NCI-H146 treated with DMSO at 0.1 percent for 48 hours (cell line): ENCODE results near the gene UGT1A9.
"Not testable (repeated sequence)": the region's sequence is repeated elsewhere in the genome, so short reads cannot be mapped to it uniquely, and the experiment has no call there.

Experiments used
- DNase-seq: peaks from one replicate; lab custom pipeline; 2025; ENCODE audit not compliant: unreplicated experiment; lab: John Stamatoyannopoulos, UW

The UGT1A9 gene

GRCh38 chr2:233711312-233712008 lies 39.8 kb downstream of the UGT1A9 start:
- no peak for DNase-seq

- no peak for DNase-seq
Observed at GRCh38 chr2:233712611-233713261, 41.0 kb downstream of the UGT1A9 start, which contains the start of gene UGT1A5. UGT1A5 (plus strand) TSS chr2:233712907; CDS start chr2:233712992, 85 bp downstream.

DNA sequence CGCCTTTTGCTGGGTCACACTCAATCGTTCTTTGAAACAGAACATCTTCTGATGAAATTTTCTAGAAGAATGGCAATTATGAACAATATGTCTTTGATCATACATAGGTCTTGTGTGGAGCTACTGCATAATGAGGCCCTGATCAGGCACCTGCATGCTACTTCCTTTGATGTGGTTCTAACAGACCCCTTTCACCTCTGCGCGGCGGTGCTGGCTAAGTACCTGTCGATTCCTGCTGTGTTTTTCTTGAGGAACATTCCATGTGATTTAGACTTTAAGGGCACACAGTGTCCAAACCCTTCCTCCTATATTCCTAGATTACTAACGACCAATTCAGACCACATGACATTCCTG lies 41.5 kb downstream of the UGT1A9 start:
- DNase-seq: no peak

GRCh38 chr2:233714121-233714520 lies 42.4 kb downstream of the UGT1A9 start:
- DNase-seq: no peak

DNA sequence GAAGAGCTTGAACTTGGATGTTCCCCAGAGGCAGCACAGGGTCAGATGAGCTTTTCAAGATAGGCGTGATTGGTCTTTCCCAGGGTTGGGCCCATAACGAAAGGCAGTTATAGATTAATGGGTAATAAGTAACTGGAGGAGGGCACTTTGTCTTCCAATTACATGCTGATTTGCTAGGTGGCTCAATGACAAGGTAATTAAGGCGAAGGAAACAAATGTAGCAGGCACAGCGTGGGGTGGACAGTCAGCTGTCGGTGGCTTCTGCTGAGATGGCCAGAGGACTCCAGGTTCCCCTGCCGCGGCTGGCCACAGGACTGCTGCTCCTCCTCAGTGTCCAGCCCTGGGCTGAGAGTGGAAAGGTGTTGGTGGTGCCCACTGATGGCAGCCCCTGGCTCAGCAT lies 46.9 kb downstream of the UGT1A9 start, which contains the start of gene UGT1A4:
Gene UGT1A4, plus strand, starts transcription at position 185 of the 400 bp plus-strand sequence. Its CDS starts 85 bp downstream, at position 270.
- DNase-seq: no peak

DNA sequence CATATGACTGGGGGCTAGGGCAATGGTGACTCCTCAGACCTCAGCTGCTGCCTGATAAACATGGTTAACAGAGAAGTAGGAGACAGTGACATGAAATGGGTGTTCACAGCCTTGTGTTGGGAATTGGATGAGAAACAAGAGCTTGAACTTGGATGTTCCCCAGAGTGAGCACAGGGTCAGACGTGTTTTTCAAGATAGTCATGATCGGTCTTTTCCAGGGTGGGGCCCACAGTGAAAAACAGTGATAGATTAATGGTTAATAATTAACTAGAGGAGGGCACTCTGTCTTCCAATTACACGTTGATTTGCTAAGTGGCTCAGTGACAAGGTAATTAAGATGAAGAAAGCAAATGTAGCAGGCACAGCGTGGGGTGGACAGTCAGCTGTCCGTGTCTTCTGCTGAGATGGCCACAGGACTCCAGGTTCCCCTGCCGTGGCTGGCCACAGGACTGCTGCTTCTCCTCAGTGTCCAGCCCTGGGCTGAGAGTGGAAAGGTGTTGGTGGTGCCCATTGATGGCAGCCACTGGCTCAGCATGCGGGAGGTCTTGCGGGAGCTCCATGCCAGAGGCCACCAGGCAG lies 57.1 kb downstream of the UGT1A9 start, which contains the start of gene UGT1A3:
Gene UGT1A3, plus strand, starts transcription at position 320 of the 579 bp plus-strand sequence. Its CDS starts 85 bp downstream, at position 405.
- no peak for DNase-seq

- not testable (repeated sequence) for DNase-seq
Observed at GRCh38 chr2:233736868-233737653, 65.4 kb downstream of the UGT1A9 start.

- DNase-seq: no peak
Observed at GRCh38 chr2:233740870-233741269, 69.2 kb downstream of the UGT1A9 start.

- DNase-seq: no peak
Observed at GRCh38 chr2:233743464-233744259, 72.0 kb downstream of the UGT1A9 start.

DNA sequence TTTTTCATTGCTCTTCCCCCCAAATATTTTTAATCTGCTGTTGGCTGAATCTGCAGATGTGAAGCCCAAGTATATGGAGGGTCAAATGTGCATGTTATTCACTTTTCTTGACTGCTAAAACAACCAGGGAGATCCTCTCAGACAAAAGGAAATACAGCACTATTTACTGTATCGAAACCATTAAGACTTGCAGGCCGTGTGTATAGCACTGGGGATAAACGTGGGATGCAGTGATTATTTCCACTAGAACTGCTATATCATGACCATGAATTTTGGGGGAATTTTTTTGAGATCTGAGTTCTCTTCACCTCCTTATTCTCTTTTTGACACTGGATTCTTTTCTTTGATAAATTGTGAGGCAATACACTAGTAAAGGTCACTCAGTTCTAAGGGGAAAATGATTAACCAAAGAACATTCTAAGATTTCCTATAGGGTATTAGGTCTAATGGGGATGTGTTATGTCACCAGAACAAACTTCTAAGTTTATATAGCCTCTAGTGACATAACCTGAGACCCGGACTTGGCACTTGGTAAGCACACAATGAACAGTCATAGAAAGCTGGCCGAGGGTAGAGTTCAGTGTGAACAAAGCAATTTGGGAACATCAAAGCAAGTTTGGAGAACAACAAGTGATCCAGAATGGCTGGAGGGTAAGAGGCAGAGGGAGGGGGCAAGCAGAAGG lies 73.5 kb downstream of the UGT1A9 start:
- DNase-seq: no peak

DNA sequence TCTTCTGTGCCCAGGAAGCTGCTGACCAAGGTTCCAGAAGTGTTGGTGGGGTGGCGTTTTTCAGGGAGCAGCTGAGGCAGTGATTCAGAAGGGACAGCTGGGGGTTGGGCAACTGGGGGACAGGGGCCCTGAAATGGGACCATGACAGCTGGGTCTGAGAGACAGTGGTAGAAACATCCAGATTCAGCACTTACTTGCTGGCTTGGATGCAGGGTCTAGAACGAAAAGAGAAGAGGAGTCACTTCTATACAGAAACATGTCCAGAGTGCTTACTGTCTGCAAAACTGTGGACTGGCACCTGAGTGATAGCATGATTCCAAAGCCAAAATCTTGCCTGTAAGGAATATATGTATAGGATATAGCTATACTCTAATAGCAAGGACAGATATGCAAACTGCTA lies 74.1 kb downstream of the UGT1A9 start:
- not testable (repeated sequence) for DNase-seq

- no peak for DNase-seq
Observed at GRCh38 chr2:233746475-233747282, 75.0 kb downstream of the UGT1A9 start.

- DNase-seq: no peak
Observed at GRCh38 chr2:233747283-233747544, 75.5 kb downstream of the UGT1A9 start.

DNA sequence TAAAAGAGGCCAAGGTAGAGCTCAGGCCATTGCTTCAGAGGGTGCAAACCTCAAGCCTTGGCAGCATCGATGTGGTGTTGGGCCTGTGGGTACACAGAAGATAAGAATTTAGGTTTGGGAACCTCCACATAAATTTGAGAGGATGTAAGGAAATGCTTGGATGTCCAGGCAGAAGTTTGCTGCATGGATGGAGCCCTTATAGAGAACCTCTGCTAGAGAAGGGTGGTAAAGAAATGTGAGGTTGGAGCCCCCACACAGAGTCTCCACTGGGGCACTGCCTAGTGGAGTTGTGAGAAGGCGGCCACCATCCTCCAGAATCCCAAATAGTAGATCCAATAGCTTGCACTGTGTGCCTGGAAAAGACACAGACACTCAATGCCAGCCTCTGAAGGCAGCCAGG lies 79.0 kb downstream of the UGT1A9 start:
- DNase-seq: not testable (repeated sequence)

GRCh38 chr2:233751212-233752009 lies 79.7 kb downstream of the UGT1A9 start:
- DNase-seq: not testable (repeated sequence)

GRCh38 chr2:233754872-233755611 lies 83.3 kb downstream of the UGT1A9 start:
- DNase-seq: no peak

DNA sequence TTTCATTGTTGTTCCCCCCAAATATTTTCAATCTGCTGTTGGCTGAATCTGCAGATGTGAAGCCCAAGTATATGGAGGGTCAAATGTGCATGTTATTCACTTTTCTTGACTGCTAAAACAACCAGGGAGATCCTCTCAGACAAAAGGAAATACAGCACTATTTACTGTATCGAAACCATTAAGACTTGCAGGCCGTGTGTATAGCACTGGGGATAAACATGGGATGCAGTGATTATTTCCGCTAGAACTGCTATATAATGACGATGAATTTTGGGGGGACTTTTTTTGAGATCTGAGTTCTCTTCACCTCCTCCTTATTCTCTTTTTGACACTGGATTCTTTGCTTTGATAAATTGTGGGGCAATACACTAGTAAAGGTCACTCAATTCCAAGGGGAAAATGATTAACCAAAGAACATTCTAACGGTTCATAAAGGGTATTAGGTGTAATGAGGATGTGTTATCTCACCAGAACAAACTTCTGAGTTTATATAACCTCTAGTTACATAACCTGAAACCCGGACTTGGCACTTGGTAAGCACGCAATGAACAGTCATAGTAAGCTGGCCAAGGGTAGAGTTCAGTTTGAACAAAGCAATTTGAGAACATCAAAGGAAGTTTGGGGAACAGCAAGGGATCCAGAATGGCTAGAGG lies 84.9 kb downstream of the UGT1A9 start:
- no peak for DNase-seq
